CD4-positive, alpha-beta T cell treated with Interleukin-17A for 4 hours (primary cell): ENCODE data around the gene C12orf43.

Experiments
- DNase-seq: peaks from one replicate; pipeline ENCODE4 v3.0.0-alpha.2; 2020; ENCODE audit warnings: mixed read lengths

C12orf43 gene

GRCh38 chr12:121030576-121031212 is 14.4 kb upstream of the C12orf43 start:
- DNase-seq, result no peak

- DNase-seq, result no peak
Observed at GRCh38 chr12:121026274-121027045, 10.2 kb upstream of the C12orf43 start.

- no peak for DNase-seq
Observed at GRCh38 chr12:121025442-121026226, 9.3 kb upstream of the C12orf43 start.

- no peak for DNase-seq
Observed at GRCh38 chr12:121023799-121024198, 7.5 kb upstream of the C12orf43 start.

GRCh38 chr12:121022713-121023112 is 6.4 kb upstream of the C12orf43 start:
- no peak for DNase-seq

- DNase-seq, result no peak
Observed at GRCh38 chr12:121021754-121022153, 5.5 kb upstream of the C12orf43 start.

- DNase-seq, result no peak
Observed at GRCh38 chr12:121018860-121019617, 2.8 kb upstream of the C12orf43 start.

GRCh38 chr12:121017966-121018491 is 1.7 kb upstream of the C12orf43 start:
- no peak for DNase-seq

- DNase-seq, result no peak
Observed at GRCh38 chr12:121013715-121014114, 2.6 kb downstream of the C12orf43 start.

- no peak for DNase-seq
Observed at GRCh38 chr12:121011820-121012219, 4.5 kb downstream of the C12orf43 start.

GRCh38 chr12:121010860-121011259 is 5.4 kb downstream of the C12orf43 start:
- no peak for DNase-seq

- peak; percentile 7 for DNase-seq
Observed at GRCh38 chr12:121009741-121010140, 6.5 kb downstream of the C12orf43 start.

GRCh38 chr12:121008347-121009098 is 7.8 kb downstream of the C12orf43 start:
- no peak for DNase-seq

GRCh38 chr12:121005346-121005815 is 10.9 kb downstream of the C12orf43 start:
- peak; percentile 53 for DNase-seq

GRCh38 chr12:121004253-121004815 is 12.0 kb downstream of the C12orf43 start:
- no peak for DNase-seq

- DNase-seq, result no peak
Observed at GRCh38 chr12:121003650-121004049, 12.6 kb downstream of the C12orf43 start.

GRCh38 chr12:121001841-121002483 is 14.3 kb downstream of the C12orf43 start:
- DNase-seq, result no peak

- no peak for DNase-seq
Observed at GRCh38 chr12:121001060-121001459, 15.2 kb downstream of the C12orf43 start.

GRCh38 chr12:121000530-121000929 is 15.8 kb downstream of the C12orf43 start:
- DNase-seq, result no peak

- no peak for DNase-seq
Observed at GRCh38 chr12:120999191-121000120, 16.8 kb downstream of the C12orf43 start.
